Mammary epithelial cell (primary cell): ENCODE measurements around the gene ADARB2.

ENCODE experiments used
- EZH2 ChIP-seq: IDR thresholded peaks from 2 replicates; pipeline ENCODE4 v1.6.1; 2012; ENCODE audit warnings: low read length, inconsistent platforms, borderline replicate concordance
- TF ChIP-seq, protein P1 (sequence below), 2 donors: IDR thresholded peaks in 1 of 2; conservative IDR thresholded peaks in 1 of 2; 2 replicates each; pipeline ENCODE4 v1.5.1; 2011 to 2012; ENCODE audit warnings: inconsistent platforms in 2 of 2, low read length in 2 of 2, mild to moderate bottlenecking in 2 of 2, control low read depth in 1 of 2, low read depth in 1 of 2; ENCODE audit not compliant: insufficient read depth in 1 of 2; ENCODE audit errors: extremely low read depth in 1 of 2

GRCh38 chr10:1398626-1399410, 338.5 kb downstream of the ADARB2 start:
- TF ChIP-seq, protein P1, sequence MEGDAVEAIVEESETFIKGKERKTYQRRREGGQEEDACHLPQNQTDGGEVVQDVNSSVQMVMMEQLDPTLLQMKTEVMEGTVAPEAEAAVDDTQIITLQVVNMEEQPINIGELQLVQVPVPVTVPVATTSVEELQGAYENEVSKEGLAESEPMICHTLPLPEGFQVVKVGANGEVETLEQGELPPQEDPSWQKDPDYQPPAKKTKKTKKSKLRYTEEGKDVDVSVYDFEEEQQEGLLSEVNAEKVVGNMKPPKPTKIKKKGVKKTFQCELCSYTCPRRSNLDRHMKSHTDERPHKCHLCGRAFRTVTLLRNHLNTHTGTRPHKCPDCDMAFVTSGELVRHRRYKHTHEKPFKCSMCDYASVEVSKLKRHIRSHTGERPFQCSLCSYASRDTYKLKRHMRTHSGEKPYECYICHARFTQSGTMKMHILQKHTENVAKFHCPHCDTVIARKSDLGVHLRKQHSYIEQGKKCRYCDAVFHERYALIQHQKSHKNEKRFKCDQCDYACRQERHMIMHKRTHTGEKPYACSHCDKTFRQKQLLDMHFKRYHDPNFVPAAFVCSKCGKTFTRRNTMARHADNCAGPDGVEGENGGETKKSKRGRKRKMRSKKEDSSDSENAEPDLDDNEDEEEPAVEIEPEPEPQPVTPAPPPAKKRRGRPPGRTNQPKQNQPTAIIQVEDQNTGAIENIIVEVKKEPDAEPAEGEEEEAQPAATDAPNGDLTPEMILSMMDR (conservative IDR thresholded peaks at IDR 0.05 in 1 of 2, IDR thresholded peaks at IDR 0.05 in 1 of 2; ENCODE audit: extremely low read depth in 1 of 2, insufficient read depth in 1 of 2, low read depth in 1 of 2, low read length in 2 of 2) = no peak
- TF ChIP-seq EZH2 = no peak
